GM23248 (cell line): ENCODE results near the gene FOXR1. TPM values are rescaled to one million over a fixed set of nuclear protein-coding genes. Genes with fewer than 3 reads are reported as not detected.
"Not testable (repeated sequence)": the region's sequence is repeated elsewhere in the genome, so short reads cannot be mapped to it uniquely, and the experiment has no call there.

ENCODE experiments used
- DNase-seq: peaks from one replicate; pipeline ENCODE4 v3.0.0-alpha.2; 2015
- H2AFZ ChIP-seq: fragments of 200-600 bp; sonication (generic); 2 replicates; pipeline ENCODE4 v1.6.1; 2016; ENCODE audit warnings: antibody characterized with exemption
- H3F3A ChIP-seq: fragments of 200-600 bp; sonication (generic); 2 replicates; pipeline ENCODE4 v1.6.1; 2016; ENCODE audit warnings: mild to moderate bottlenecking, antibody characterized with exemption, mixed run types; ENCODE audit not compliant: insufficient read depth
- H3K27ac ChIP-seq: fragments of 200-600 bp; sonication (generic); 2 replicates; pipeline ENCODE4 v1.5.1; 2016; ENCODE audit warnings: mild to moderate bottlenecking
- H3K27me3 ChIP-seq: fragments of 200-600 bp; sonication (generic); replicated peaks from 2 replicates; pipeline ENCODE4 v1.6.1; 2016; ENCODE audit warnings: mild to moderate bottlenecking; ENCODE audit not compliant: insufficient read depth
- H3K36me3 ChIP-seq: fragments of 200-600 bp; sonication (generic); 2 replicates; pipeline ENCODE4 v1.6.1; 2016; ENCODE audit warnings: low read depth, mild to moderate bottlenecking
- H3K4me1 ChIP-seq: fragments of 200-600 bp; sonication (generic); 2 replicates; pipeline ENCODE4 v1.6.1; 2016; ENCODE audit warnings: mild to moderate bottlenecking; ENCODE audit not compliant: insufficient read depth
- H3K4me2 ChIP-seq: fragments of 200-600 bp; sonication (generic); one replicate; pipeline ENCODE4 v1.6.1; 2016; ENCODE audit warnings: mild to moderate bottlenecking; ENCODE audit not compliant: unreplicated experiment
- H3K4me3 ChIP-seq: fragments of 200-600 bp; sonication (generic); 2 replicates; pipeline ENCODE4 v1.5.1; 2016; ENCODE audit warnings: mild to moderate bottlenecking
- H3K79me2 ChIP-seq: fragments of 200-600 bp; sonication (generic); 2 replicates; pipeline ENCODE4 v1.6.1; 2016; ENCODE audit warnings: mild to moderate bottlenecking; ENCODE audit not compliant: insufficient read depth
- H3K9ac ChIP-seq: fragments of 200-600 bp; sonication (generic); 2 replicates; pipeline ENCODE4 v1.6.1; 2016; ENCODE audit warnings: mild to moderate bottlenecking
- H3K9me2 ChIP-seq: fragments of 200-600 bp; sonication (generic); 2 replicates; pipeline ENCODE4 v1.6.1; 2016; ENCODE audit warnings: mixed run types, mild to moderate bottlenecking, moderate library complexity; ENCODE audit not compliant: insufficient read depth
- H3K9me3 ChIP-seq: fragments of 200-600 bp; sonication (generic); one replicate; pipeline ENCODE4 v1.6.1; 2017; ENCODE audit warnings: low read depth
- H4K20me1 ChIP-seq: fragments of 200-600 bp; sonication (generic); 2 replicates; pipeline ENCODE4 v1.6.0; 2016; ENCODE audit not compliant: insufficient read depth
- EZH2 ChIP-seq: fragments of 200-600 bp; sonication (generic); IDR thresholded peaks from 2 replicates; pipeline ENCODE4 v1.6.1; 2018; ENCODE audit warnings: antibody characterized with exemption, mild to moderate bottlenecking; ENCODE audit not compliant: insufficient read depth, poor library complexity, severe bottlenecking
- EZH2phosphoT487 ChIP-seq: fragments of 200-600 bp; sonication (generic); IDR thresholded peaks from 2 replicates; pipeline ENCODE4 v1.6.1; 2018; ENCODE audit warnings: antibody characterized with exemption, moderate library complexity, mild to moderate bottlenecking, low read depth; ENCODE audit not compliant: insufficient read depth
- WGBS, 2 experiments: methylation state at CpG; one replicate each; pipeline ENCODE4 v1.1.6; 2015 to 2017; ENCODE audit warnings: low lambda C conversion rate in 2 of 2, low coverage in 1 of 2; ENCODE audit errors: missing lambda C conversion rate in 2 of 2; 5-methylcytosine and 5-hydroxymethylcytosine counted together
- in situ Hi-C: fragments of 300-500 bp; cut with MboI; formaldehyde crosslinking; loops from 2 replicates; pipeline ENCODE4 v1.15.0; 2020
- polyA plus RNA-seq: library from polyadenylated mRNA; unstranded; fragments of >200 nt; fragmentation: Nextera tagmentation; extraction: Ambion mirVana; gene quantifications from 2 replicates; pipeline ENCODE4 v1.2.1, GENCODE V29; 2016
- total RNA-seq: library from RNA; depleted of rRNA; stranded (reverse); fragments of >200 nt; shearing (Covaris generic); gene quantifications from 2 replicates; pipeline ENCODE4 v1.2.3, GENCODE V29; 2014

The FOXR1 gene
- total and polyA plus RNA-seq, 2 experiments from 2014 or later: not detected

- 58 to 62% methylated on average over 8 of the region's 8 CpGs for WGBS, 2 experiments
- Histone ChIP-seq H3K27ac (peak overlapping the region; percentile 1; the same call in 1 of the 2 replicates), H3K9ac (0 out of 2 replicates have a peak overlapping the region, but pooled peaks have one; percentile 8), H3F3A (peaks cover 66% of the 10 kb centered on the region), H3K4me2 (no peak overlapping the region), H3K4me1 (peaks cover 23% of the 10 kb centered on the region), H4K20me1 (no peaks in the 10 kb centered on the region), H3K79me2 (peaks cover 60% of the 10 kb centered on the region), H3K27me3 (no peaks in the 10 kb centered on the region), H3K9me3 (no peaks in the 10 kb centered on the region), H2AFZ (no peak overlapping the region), H3K4me3 (no peak overlapping the region), H3K36me3 (peaks cover 34% of the 10 kb centered on the region), H3K9me2 (no peaks in the 10 kb centered on the region)
- peak; percentile 38 for DNase-seq
- in situ Hi-C loops: no loop called here
- TF ChIP-seq EZH2: no peak
- no peak for TF ChIP-seq EZH2phosphoT487
Measured at GRCh38 chr11:119015054-119015611, 43.6 kb downstream of the FOXR1 start.

DNA sequence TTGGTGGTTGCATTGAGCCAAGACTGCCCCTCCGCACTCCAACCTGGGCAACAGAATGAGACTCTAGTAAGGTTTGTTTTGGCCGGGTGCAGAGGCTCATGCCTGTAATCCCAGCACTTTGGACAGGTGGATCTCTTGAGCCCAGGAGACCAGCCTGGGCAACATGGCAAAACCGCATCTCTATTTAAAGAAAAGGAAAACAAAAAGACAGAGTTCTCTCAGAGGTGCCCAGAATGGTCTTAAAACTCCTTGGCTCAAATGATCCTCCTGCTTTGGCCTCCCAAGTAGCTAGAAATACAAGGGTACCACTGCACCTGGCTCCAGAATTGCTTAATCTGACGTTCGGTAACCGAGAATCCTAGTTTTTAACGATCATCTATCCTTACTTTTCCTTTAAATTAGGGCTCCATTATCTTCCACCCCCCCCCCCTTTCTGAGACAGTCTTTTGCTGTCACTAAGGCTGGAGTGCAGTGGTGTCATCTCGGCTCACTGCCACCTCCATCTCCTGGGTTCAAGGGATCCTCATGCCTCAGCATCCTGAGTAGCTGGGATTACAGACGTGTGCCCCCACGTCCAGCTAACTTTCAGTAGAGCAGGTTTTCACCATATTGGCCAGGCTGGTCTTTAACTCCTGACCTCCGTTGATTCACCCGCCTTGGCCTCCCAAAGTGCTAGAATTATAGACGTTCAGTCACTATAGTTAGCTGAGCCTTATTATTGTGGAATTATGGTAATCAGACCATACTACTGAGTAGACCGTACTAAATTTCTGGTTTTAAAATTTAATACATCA, 44.9 kb downstream of the FOXR1 start:
- no peaks in the 10 kb centered on the region for H3K27me3 ChIP-seq
- H4K20me1 ChIP-seq: no peaks in the 10 kb centered on the region
- H3F3A ChIP-seq: peaks cover 59% of the 10 kb centered on the region
- no peak for DNase-seq
- H3K9me3 ChIP-seq: no peaks in the 10 kb centered on the region
- TF ChIP-seq EZH2: no peak
- TF ChIP-seq EZH2phosphoT487: no peak
- in situ Hi-C loops: no loop called here
- H2AFZ ChIP-seq: no peak overlapping the region
- peaks cover 29% of the 10 kb centered on the region for H3K4me1 ChIP-seq
- H3K27ac ChIP-seq: peak overlapping the region; percentile 91
- peak overlapping the region; percentile 97 for H3K4me2 ChIP-seq
- H3K9ac ChIP-seq: peak overlapping the region; percentile 94
- 70 to 78% methylated on average over 14 of the region's 14 CpGs for WGBS, 2 experiments
- H3K4me3 ChIP-seq: peak overlapping the region; percentile 95
- H3K36me3 ChIP-seq: peaks cover 39% of the 10 kb centered on the region
- peaks cover 73% of the 10 kb centered on the region for H3K79me2 ChIP-seq
- H3K9me2 ChIP-seq: no peaks in the 10 kb centered on the region

DNA sequence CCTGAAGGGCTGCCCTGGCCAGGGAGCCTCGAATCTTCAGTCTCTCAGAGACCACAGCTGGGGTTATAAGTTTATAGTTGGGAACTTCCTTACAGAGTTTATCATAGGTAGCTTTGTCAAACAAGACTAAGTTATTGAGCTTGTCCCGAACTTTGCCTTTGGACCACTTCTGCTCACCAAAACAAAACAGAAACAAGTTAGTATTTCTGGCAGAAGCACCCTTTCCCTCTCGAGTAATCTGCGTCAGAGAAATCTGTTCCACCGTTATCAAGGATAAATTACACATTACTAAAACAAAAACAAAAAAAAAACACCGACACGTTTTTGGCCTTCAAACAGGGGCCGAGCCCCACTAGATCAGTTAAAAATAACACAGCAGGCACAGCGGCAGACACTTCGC, 45.8 kb downstream of the FOXR1 start:
- Histone ChIP-seq H3K79me2 (peaks cover 83% of the 10 kb centered on the region), H3K4me3 (peak overlapping the region; percentile 95), H3F3A (peaks cover 51% of the 10 kb centered on the region), H3K27ac (peak overlapping the region; percentile 91), H3K9ac (peak overlapping the region; percentile 94), H3K36me3 (peaks cover 41% of the 10 kb centered on the region), H3K4me2 (peak overlapping the region; percentile 97), H3K4me1 (peaks cover 29% of the 10 kb centered on the region)
- H2AFZ ChIP-seq, H3K27me3 ChIP-seq, H3K9me3 ChIP-seq, H3K9me2 ChIP-seq, DNase-seq, in situ Hi-C loops, H4K20me1 ChIP-seq: not testable (repeated sequence)
- WGBS, 2 experiments: 6 to 7% methylated on average over 10 of the region's 10 CpGs

DNA sequence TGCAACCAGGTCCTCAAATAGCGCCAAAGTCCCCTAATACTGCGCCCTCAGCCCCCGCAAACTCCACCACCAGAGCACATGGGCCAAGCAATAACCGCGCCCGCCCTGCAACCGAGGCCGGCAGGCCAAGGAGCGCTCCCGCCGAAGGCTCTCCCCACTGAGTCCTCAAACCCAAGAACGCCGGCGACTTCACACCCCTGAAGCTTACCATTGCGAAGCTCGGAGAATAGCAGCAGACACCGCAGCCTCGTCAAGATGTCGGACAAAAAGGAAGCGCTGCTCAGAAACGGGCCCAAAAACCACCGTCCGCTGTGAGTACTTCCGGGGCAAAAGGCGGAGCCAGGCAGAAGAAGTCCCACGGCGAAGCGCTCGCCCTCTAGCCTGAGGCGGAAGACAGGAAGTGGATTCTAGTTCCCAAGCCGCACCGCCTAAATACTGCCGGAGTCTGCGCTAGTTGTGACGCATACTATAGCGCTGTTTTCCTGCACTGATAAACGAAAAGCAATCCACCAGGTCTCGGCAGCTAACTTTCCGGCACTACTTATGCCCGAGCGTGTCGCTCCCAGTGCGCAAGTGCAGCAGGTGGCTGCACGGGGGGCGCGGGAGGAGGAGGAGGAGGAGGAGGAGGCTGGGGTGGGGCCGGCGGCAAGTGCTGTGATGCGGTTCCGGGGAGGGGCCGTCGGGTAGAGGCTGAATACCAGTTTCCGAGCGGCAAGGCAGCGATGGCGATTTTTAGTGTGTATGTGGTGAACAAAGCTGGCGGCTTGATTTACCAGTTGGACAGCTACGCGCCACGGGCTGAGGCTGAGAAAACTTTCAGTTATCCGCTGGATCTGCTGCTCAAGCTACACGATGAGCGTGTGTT, 46.7 kb downstream of the FOXR1 start, which contains the start of the genes RPS25 and TRAPPC4:
TSS of gene RPS25 (minus strand) at position 270 of the 865 bp plus-strand sequence. CDS start at position 211, 59 bp downstream.
TSS of gene TRAPPC4 (plus strand) at position 693 of the 865 bp plus-strand sequence. CDS start at position 723, 30 bp downstream.
- H3F3A ChIP-seq: peaks cover 43% of the 10 kb centered on the region
- H3K9me2 ChIP-seq: no peaks in the 10 kb centered on the region
- no peak for TF ChIP-seq EZH2phosphoT487
- TF ChIP-seq EZH2: no peak
- peak within 1 kb of the TSS; percentile 97 for H3K4me2 ChIP-seq
- H3K9ac ChIP-seq: peak within 1 kb of the TSS; percentile 94
- no peaks in the 10 kb centered on the region for H3K9me3 ChIP-seq
- WGBS, 2 experiments: 1 to 2% methylated on average over 57 to 63 of the region's 63 CpGs
- no peaks in the 10 kb centered on the region for H3K27me3 ChIP-seq
- H3K79me2 ChIP-seq: peaks cover 92% of the 10 kb centered on the region
- DNase-seq: peak; percentile 99
- peak within 1 kb of the TSS; percentile 95 for H3K4me3 ChIP-seq
- H3K36me3 ChIP-seq: peaks cover 37% of the 10 kb centered on the region
- H3K4me1 ChIP-seq: peaks cover 29% of the 10 kb centered on the region
- peak within 1 kb of the TSS; percentile 98 for H2AFZ ChIP-seq
- in situ Hi-C loops: no loop called here
- H3K27ac ChIP-seq: peak within 1 kb of the TSS; percentile 91
- H4K20me1 ChIP-seq: no peaks in the 10 kb centered on the region
